GM19463 (cell line): ENCODE data around the gene ARHGAP15.

ENCODE experiments used
- ATAC-seq: cut with Tn5 transposase; IDR thresholded peaks from one replicate; pipeline ENCODE4 v1.9.1; 2021; ENCODE audit warnings: mild to moderate bottlenecking, moderate library complexity; ENCODE audit not compliant: unreplicated experiment

ARHGAP15 gene

DNA sequence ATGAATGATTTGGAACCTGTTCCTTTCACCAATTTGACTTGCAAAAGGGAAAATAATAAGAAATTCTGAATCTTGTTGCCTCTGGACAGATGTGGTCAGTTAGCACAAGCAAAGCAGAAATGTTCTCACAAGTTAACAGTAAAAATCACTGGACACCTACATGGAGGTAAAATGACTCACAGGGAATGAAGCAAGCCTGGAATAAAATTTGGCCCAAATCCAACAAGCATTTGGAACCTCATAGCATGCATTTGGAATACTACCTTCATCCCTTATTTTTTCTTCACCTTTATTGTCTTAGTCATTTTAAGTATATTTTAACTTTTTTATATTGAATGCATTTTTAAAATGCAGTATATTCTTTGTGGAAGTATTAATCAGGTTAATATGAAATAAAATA is 602.9 kb downstream of the ARHGAP15 start:
- ATAC-seq: no peak

DNA sequence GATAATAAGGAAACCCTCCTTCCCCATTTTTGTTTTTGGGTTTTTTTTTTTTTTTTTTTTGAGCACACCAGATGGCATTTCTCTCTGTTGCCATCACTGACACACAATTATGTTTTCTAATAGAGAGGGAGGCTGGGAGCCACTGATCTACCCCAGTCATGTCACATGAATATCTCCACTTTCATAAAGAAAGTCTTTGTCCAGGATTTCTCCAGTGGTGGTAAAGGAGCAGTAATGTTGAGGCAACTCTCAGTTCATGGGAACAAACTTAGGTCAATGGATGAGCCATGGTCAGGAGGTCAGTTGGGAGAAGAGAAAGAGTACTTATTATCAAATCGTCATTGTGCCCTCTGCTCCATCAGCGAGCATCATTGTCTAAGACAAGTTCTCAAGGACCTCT is 603.7 kb downstream of the ARHGAP15 start:
- ATAC-seq: no peak

DNA sequence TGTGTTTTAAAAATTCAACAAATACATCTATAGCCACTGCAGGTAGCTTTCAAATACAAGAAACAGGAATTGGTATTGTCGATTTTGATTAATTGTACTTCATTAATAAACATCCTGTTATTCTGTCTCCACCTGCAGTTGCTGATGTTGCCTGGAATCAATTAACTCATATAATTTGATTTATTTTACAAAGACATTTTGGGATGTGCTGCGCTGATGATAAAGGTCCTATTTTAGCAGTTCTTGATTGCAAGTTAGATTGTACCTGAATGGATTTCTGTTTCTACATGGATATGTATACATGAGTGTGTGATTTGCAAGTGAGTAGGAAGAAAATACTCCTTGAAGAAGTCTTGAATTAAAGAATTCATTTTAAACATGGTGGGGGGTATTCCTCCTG is 605.3 kb downstream of the ARHGAP15 start:
- ATAC-seq: no peak

DNA sequence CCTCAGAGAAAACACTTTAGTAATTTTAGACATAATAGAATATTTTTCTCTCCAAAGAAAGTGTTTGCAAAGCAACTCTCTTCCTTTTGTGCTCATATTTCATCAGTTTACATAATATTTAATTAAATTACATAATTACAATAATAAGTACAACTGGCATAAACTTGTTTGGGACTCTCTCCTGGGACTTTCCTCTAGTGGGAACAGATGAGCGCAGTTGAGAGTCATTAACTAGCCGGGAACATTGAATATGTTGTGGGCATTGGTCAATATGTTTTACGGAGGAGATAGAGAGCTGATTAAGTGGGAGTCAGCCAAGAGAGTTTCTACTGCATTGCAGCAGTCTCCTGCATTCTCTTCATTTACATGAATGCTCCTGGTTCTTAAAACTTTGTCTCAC is 607.7 kb downstream of the ARHGAP15 start:
- ATAC-seq: no peak

DNA sequence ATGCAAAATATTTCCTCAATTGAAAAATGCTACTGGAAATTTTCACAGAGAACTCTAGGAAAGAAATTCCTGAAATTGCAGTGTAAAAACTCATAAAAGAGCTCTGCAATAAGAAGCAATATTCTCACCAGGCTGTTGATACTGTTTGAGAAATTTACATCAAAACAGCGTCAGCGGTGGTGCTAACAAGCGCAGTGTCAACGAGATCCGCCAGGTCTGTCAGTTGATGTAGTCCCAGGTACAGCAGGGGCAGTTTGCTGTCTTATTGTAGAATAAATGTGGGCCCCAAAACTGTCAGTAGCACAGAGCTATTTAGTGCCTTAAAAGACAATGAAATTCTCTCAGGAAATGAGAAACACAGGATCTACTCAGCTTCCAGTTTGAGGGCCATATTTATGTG is 611.2 kb downstream of the ARHGAP15 start:
- no peak for ATAC-seq

DNA sequence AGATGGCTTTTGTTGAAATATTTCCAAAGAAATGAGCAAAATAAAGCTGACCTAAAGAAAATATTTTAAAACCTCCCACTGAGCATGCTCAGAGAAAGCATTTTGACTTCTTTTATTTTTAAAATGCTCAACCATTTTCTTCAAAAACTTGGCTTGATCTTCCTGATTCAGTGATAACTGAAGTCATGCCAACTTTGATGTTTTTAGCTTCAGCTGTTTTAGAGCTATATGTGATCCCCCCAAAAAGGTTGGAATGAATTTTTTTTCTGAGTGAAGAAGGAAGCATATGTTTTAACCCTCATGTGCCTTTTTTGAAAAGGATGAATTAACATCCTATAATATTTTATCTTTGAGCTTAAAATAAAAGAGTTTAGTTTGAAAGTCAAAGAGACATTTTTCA is 612.0 kb downstream of the ARHGAP15 start:
- ATAC-seq: no peak

DNA sequence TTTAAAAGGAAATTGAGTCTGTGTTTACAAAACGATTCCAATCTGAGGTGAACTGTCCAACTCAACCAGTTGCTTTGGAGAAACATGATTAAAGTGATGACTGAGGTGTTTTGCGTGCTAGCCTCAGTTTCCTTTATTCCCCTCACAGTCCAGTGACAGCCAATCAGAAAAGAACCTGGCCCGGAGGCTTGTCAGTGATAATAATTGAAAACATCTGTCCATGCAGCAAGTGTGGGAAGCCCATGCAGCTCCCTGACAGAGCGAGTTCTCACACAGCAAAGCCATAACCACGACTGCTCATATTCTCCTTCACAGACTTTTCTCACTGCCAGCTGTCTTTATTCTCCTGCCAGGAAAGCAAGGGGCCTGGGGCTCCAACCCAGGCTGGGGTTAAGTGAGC is 613.4 kb downstream of the ARHGAP15 start:
- no peak for ATAC-seq

DNA sequence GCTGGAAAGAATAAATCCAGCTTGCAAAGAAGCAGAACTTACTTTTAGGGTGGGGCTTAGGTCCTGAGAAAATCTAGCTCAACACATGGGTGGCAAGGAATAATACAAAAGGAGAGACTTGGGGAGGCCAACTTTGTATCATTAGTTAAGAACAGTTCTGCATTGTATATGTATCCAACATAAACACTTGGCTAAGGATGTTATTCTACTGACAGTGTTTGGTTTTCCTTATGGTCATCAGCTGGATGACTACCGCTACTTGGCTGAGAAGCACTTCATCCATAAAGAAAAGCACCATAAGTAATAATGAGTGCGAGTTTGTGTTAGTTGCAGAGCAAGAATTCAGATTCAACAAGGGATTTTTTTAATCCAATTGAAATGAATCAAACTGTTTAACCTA is 614.9 kb downstream of the ARHGAP15 start:
- ATAC-seq: no peak

DNA sequence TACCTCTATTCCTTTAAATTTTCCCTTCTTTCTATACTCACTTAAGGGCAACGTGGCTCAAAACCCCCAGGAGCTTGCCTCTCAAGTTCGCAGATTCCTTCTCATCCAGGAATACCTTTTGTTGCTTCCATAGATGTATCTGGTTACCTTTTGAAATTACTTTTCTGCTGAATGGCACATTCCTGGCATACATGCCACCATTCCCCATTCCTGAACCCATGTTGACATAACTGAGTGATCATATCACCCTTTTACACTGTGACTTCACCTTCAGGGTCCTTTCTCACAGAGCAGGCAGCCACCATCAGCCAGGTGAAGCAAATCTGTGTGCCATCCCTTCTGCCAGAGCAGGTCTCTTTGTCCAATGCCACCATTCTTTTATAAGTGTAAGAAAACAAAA is 615.8 kb downstream of the ARHGAP15 start:
- ATAC-seq: no peak

DNA sequence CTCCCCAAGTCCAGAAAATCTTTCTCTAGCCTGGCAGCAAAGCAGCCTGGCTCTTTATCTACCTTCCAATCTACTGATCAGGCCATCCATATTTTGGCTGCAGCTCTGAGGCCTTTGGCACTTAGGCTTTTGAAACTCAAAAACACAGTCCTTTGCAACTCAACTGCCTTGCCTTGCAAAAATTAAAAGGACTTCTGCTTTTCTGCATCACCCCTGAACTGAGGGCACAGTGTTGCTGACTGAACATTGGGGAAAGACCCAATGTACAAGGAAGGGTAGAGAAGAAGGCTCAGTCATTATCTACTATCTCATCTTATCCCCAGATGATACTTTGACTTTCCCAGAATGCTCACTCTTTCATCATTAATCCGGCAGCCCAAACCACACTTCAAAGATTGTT is 625.5 kb downstream of the ARHGAP15 start:
- no peak for ATAC-seq

DNA sequence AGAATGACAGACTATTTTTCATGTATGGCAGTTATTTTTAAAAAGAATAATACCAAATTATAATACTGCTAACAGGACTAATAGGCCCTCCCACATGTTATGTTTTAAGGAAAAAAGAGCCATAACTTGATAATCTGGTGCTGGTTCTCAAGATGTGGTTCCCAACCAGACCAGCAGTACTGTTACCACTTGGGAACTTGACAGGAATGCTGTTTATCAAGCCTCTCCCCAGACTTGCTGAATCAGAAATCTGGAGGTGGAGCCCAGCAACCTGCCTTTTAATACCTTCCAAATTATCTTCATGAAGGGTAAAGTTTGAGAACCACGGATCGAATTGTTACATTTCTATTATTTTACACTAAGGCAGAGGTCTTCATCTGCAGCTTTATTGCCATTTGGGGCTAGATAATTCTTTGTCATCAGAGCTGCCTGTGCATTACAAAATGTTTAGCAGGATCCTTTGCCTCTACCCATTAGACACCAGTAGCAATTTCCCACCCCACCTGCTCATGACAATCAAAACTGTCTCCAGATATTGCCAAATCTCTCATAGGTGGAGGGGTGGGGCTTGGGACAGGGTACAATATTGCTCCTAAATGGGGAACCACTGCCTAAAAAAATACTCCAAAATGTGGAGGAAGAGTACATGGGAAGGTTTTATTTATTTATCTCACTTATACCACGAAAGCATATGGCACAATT is 629.6 kb downstream of the ARHGAP15 start:
- ATAC-seq: no peak

DNA sequence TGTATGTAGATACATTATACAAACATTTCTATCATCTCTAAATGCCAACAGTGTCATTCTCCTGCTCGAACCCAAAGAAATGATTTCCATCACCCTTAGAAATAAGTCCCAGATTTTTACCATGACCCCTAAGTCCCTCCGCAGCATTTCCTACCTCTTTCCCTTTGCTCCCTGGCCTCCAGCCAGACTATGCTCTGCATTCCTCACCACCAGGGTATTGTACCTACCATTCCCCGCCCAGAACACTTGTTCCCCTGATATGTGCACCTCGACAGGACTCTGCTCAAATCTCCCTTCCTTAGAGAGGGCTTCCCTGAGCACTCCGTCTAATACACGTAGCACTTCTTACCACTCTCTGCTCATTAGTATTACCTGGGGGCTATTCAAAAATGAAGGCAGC is 630.2 kb downstream of the ARHGAP15 start:
- ATAC-seq: no peak

DNA sequence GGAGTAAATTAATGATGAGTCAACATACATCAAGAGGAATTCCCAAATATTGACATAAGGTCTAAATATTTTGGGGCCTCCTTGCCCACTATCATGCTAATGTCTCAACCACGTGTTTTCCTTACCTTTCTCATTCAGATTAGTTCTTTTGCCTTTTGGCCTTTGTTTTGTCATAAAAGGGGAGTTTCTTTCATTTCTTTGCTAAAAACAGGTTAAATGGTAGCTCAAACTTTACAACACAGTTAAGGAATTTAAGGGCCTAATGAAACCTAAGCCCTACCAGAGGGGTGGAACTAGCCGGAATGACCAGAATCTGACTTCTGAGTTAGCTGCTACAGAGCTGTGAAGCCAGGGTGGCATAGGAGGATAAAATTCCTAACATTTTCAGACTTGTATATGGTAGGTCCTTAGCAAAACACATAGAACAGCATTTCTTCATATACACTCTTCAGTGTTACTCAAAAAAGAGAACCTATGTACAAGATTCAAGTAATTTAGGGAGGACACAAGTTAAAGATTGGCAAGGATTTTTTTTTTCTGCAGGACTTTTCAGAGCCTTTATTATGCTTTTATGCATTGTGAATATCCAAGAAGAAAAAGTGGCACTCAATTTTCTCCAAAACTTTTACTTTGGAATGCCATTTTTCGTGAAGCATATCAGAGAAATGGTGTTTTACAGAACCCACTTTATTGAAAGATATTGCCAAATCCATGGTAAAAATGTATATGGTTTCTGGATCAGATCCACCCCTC is 633.1 kb downstream of the ARHGAP15 start:
- no peak for ATAC-seq

DNA sequence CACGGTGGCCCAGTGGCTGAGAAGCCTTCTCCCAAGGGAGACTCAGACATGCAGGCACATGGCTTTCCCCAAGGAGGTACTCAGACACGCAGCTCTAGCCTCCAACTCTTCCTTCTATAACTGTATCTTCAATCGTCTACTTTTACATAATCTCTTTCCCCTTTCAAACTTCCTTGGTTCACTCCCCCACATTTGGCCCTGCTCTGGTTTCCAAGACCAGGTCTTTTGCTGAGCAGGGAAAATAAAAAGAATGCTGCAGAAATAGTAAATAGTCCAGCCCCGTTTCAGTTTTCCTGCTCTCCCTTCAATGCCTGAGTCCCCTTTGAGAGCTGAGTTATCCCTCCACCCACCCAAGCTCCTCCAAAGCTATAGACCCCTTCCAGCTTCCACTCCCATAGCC is 635.0 kb downstream of the ARHGAP15 start:
- no peak for ATAC-seq

DNA sequence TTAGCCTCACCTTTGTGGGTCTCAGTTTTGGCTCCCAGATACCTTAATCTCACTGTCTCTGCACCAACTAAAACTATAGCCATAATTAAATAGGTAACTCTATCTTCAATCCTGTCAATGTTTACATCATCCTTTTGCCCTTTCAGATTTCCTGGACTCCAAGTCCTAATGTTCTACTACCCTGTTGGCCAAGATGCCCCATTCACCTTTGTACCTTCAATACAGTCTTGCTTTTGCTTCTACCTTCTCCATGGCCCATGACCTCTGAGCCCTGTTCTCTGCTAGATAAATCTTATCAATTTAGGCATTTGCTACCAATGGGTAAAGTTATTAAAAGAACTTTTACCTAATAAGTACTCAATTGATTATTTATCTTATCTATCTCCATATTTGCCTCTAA is 635.5 kb downstream of the ARHGAP15 start:
- ATAC-seq: no peak

DNA sequence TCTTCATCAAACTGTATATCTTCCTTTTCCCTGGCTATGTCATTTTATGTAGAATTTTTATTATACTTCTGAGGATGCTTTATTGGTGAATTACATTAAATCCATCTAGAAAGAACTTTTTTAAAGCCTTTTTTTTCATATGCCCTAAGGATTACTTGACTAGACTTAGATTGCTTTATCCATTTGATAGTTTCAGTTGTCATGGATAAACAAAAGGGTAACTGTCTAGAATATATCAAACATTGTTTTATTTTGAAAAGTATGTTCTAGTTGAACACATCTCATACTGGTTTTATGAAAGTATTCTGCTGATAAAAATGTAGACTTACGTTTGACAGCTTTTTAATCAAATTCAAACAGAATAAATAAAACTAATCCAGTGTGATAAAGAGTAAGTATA is 639.8 kb downstream of the ARHGAP15 start:
- ATAC-seq: no peak

DNA sequence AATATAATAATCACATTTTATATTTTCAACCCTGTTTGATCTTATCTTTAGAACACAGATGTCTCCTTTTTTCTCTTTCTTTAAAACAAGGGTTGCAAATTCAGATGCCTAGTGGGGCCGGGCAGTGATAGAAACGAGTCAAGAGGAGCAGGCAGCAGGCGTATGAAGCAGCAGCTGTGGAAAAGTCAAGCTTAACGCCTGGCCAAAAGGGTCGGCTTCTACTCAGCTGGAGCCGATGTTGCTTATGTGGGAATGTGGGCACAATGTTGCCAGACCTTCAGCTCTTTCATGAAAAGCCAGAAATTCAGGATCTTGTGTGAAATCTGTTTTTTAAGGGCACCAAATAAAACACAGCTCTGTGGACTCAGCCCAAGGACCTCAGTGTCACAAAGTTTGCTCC is 642.7 kb downstream of the ARHGAP15 start:
- ATAC-seq: no peak

DNA sequence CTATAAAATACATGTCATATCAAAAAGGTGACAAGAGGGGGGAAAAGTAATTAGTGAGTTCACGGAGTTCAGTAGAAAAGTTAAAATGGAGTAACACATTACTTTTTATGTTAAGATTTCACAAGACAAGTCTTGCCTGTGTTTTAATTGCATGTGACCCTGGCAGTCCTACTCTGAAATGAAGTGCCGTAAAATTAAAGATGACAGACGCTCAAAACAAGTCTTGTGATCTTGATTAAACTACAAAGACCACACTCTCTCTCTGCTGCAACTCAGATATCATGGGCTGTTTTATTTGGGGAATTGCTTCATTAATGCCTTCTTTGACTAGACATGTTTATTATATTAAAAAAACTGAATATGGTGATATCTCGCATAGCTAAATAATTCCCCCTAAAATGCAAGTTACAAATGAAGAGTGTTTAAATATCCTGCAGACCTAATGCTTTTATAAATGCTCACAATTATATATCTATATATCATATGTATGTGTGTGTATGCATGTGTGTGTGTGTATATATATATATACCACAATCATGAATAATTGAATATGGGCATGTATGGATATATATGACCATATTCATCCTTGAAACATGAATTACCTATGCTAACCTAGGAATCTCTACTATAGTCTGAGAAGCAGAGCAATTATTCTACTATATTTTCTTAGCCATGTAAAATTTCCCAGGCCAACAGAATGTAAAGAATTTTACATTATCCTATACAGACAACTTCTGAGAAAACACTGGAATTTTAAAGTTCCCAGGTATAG is 647.5 kb downstream of the ARHGAP15 start:
- no peak for ATAC-seq

DNA sequence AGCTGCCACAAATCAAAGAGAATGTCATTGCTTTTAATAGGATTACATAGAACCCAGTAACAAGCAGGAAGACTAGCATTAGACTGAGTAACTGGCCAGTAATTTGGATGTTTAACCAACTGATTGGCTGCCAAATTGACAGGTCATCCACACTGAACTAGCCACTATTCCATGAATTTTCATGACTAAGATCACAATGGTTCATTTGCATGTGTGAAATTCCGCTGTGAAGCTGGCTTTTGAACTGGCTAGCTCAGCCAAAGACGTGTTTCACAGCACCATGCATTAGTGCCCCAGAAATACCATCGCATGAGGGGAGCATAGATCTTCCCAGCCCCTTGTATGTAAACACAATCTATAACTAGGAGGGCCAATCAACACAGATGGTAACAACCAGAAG is 649.8 kb downstream of the ARHGAP15 start:
- ATAC-seq: no peak

DNA sequence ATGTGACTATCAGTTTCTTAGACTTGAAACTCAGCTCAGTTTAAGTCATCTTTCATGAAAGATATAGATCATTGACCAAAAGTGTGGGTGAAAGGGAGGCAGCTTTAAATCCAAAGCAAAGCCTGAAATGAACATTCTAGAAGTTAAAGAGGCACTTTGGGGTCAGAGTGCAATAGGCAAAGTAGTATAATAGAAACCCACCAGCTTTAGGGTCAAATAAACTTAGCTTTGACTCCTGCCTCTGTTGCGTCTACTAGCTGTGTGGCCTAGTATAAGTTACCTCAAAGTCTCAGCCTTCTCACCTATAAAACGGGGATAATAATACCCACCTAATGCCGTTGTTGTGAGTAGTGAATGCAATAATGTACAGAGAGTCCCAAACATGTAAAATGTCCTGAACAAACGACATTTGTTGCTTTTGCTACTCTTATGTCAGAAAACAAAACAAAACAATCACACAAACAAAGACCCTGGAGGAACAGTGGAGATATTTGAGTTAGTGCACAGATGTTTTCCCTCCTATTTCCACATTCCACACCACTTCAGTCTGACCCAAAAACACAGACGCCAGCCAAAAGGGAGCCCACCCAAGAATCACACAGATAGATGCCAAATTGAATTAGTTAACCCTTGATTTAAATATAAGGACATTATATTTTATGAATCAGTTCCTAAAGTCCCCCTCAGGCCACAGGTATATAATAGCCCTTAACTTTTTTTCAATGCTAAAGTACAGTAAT is 657.0 kb downstream of the ARHGAP15 start:
- no peak for ATAC-seq

DNA sequence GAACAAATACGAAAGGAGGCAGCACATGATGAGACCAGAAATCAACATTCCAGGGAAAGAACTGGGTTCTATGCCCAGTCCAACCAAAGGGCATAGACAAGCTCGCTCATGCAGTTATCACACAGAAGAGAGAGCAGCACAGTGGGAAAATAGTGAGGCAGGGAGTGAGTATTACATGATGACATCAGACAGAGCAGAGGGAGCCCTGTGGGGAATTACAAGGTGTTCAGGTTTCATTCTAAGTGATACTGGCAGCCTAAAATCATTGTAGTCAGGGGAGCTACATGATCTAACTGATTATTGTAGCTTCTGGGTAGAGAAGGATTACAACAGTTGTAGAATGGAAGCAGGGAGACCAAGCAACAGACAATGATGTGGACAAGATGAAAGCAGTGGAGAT is 658.5 kb downstream of the ARHGAP15 start:
- peak; percentile 47 for ATAC-seq
